Tibial nerve (tissue), 4 donors: ENCODE data around the gene FARP1.

Experiments used
- EP300 ChIP-seq, 2 donors: sonication (generic); formaldehyde crosslinking; IDR thresholded peaks; one replicate each; pipeline ENCODE4 v1.6.1; 2017; ENCODE audit warnings: antibody characterized with exemption in 2 of 2, mild to moderate bottlenecking in 1 of 2
- POLR2A ChIP-seq, 2 donors: fragments of 450-650 bp; IDR thresholded peaks; one replicate each; pipeline ENCODE4 v1.6.1; 2017; ENCODE audit warnings: antibody characterized with exemption in 2 of 2, mild to moderate bottlenecking in 2 of 2, moderate library complexity in 2 of 2
- TF ChIP-seq, protein P1 (sequence below), 5 experiments: fragments of 200-600 bp in 3 of 5; fragments of 450-650 bp in 2 of 5; sonication (generic) in 3 of 5; IDR thresholded peaks; one replicate each; pipeline ENCODE4 v1.5.1; 2016 to 2019; ENCODE audit warnings: antibody characterized with exemption in 5 of 5, mild to moderate bottlenecking in 3 of 5, moderate library complexity in 2 of 5

DNA sequence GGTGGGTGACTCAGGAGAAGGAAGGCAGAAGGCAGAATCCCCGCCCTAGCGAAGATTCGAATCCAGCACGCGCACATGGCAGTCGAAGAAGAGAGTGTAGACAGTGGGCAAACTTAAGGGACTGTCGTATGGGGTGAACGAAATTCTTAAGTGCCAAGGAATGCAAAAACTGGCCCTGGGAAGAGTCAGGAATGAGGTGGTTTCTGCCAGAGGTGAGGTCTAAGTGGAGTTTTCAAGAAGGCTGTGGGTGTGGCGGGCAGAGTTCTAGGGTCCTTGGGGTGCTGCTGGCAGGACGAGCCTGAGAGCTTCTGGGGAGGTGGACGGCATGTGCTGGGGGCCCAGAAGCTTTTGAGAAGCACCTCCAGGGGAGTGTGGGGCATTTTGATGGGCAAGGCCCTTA lies 98.1 kb downstream of the FARP1 start:
- TF ChIP-seq, protein P1, sequence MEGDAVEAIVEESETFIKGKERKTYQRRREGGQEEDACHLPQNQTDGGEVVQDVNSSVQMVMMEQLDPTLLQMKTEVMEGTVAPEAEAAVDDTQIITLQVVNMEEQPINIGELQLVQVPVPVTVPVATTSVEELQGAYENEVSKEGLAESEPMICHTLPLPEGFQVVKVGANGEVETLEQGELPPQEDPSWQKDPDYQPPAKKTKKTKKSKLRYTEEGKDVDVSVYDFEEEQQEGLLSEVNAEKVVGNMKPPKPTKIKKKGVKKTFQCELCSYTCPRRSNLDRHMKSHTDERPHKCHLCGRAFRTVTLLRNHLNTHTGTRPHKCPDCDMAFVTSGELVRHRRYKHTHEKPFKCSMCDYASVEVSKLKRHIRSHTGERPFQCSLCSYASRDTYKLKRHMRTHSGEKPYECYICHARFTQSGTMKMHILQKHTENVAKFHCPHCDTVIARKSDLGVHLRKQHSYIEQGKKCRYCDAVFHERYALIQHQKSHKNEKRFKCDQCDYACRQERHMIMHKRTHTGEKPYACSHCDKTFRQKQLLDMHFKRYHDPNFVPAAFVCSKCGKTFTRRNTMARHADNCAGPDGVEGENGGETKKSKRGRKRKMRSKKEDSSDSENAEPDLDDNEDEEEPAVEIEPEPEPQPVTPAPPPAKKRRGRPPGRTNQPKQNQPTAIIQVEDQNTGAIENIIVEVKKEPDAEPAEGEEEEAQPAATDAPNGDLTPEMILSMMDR (IDR thresholded peaks at IDR 0.05): no peak
- no peak for TF ChIP-seq POLR2A (IDR thresholded peaks at IDR 0.05)
- TF ChIP-seq EP300 (IDR thresholded peaks at IDR 0.05): no peak
